Osteoblast (primary cell): ENCODE measurements around the gene CHST11. TPM values are rescaled to one million over a fixed set of nuclear protein-coding genes. Genes with fewer than 3 reads are reported as not detected.

ENCODE experiments used
- DNase-seq: peaks from one replicate; pipeline ENCODE4 v3.0.0; 2011; ENCODE audit warnings: low spot score, mixed read lengths; ENCODE audit not compliant: insufficient read length; ENCODE audit errors: missing footprints
- H2AFZ ChIP-seq: 2 replicates; pipeline ENCODE4 v1.6.0; 2011; ENCODE audit warnings: mild to moderate bottlenecking, low read length
- H3K27ac ChIP-seq: 2 replicates; pipeline ENCODE4 v1.5.1; 2011; ENCODE audit warnings: mild to moderate bottlenecking, low read depth, low read length, moderate library complexity
- H3K27me3 ChIP-seq: 2 replicates; pipeline ENCODE4 v1.6.0; 2012; ENCODE audit warnings: mild to moderate bottlenecking, control low read depth, inconsistent platforms, low read length, moderate library complexity; ENCODE audit not compliant: insufficient read depth
- H3K36me3 ChIP-seq: 2 replicates; pipeline ENCODE4 v1.5.1; 2011; ENCODE audit warnings: mild to moderate bottlenecking, low read length, control low read depth, moderate library complexity; ENCODE audit not compliant: insufficient read depth
- H3K4me1 ChIP-seq: 2 replicates; pipeline ENCODE4 v1.5.1; 2011; ENCODE audit warnings: mild to moderate bottlenecking, low read length, control low read depth, moderate library complexity; ENCODE audit not compliant: insufficient read depth
- H3K4me2 ChIP-seq: 2 replicates; pipeline ENCODE4 v1.6.0; 2011; ENCODE audit warnings: mild to moderate bottlenecking, low read length; ENCODE audit not compliant: insufficient read depth
- H3K4me3 ChIP-seq: fragments of 200-600 bp; sonication (generic); 3 replicates; pipeline ENCODE4 v1.5.1; 2012; ENCODE audit warnings: mild to moderate bottlenecking, low read length, inconsistent platforms; ENCODE audit not compliant: insufficient read depth
- H3K79me2 ChIP-seq: 2 replicates; pipeline ENCODE4 v1.6.0; 2012; ENCODE audit warnings: mild to moderate bottlenecking, low read length, control low read depth, inconsistent platforms; ENCODE audit not compliant: insufficient read depth
- H3K9me3 ChIP-seq: 2 replicates; pipeline ENCODE4 v1.5.1; 2011; ENCODE audit warnings: low read depth, low read length, control low read depth
- H4K20me1 ChIP-seq: 2 replicates; pipeline ENCODE4 v1.6.0; 2012; ENCODE audit warnings: mild to moderate bottlenecking, low read length, control low read depth; ENCODE audit not compliant: insufficient read depth
- CTCF ChIP-seq: IDR thresholded peaks from 2 replicates; pipeline ENCODE4 v1.5.1; 2011; ENCODE audit warnings: mild to moderate bottlenecking, low read depth, low read length, moderate library complexity; ENCODE audit errors: extremely low read depth
- total RNA-seq: library from RNA; depleted of rRNA; stranded (reverse); fragments of >200 nt; gene quantifications from 2 replicates; pipeline ENCODE4 v1.2.3, GENCODE V29; 2012

The CHST11 gene
- total RNA-seq, 1 donor: 24.6 TPM

DNA sequence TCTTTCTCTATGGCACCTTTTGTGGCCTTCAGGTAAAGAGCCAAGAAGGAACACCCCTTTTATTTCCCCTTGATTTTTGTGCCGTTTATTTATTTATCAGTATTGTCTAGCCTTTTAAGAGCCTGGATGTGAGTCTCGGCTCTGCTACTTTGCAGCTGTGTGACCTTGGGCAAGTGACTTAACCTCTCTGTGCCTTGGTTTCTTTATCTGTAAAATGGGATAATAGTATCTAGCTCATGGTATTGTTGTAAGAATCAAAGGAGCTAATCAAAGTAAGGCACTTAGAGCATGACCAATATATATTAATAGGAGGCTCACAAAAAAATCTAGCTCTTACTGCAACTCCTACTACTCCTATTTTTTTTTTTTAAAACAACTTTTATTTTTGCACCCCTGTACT lies 179.7 kb downstream of the CHST11 start:
- no peak overlapping the region for H3K27ac ChIP-seq
- no peak for TF ChIP-seq CTCF
- H4K20me1 ChIP-seq: peaks cover 14% of the 10 kb centered on the region
- H3K36me3 ChIP-seq: no peaks in the 10 kb centered on the region
- DNase-seq: no peak
- H3K27me3 ChIP-seq: no peaks in the 10 kb centered on the region
- H3K4me1 ChIP-seq: peaks cover 10% of the 10 kb centered on the region
- H3K79me2 ChIP-seq: peaks cover 5% of the 10 kb centered on the region
- no peaks in the 10 kb centered on the region for H3K9me3 ChIP-seq
- H2AFZ ChIP-seq: no peak overlapping the region
- H3K4me3 ChIP-seq: no peak overlapping the region
- no peak overlapping the region for H3K4me2 ChIP-seq

- H3K36me3 ChIP-seq: no peaks in the 10 kb centered on the region
- no peaks in the 10 kb centered on the region for H3K27me3 ChIP-seq
- H3K4me3 ChIP-seq: no peak overlapping the region
- peaks cover 5% of the 10 kb centered on the region for H3K4me1 ChIP-seq
- H3K27ac ChIP-seq: no peak overlapping the region
- no peak for TF ChIP-seq CTCF
- H4K20me1 ChIP-seq: peaks cover 14% of the 10 kb centered on the region
- H3K79me2 ChIP-seq: peaks cover 5% of the 10 kb centered on the region
- no peak overlapping the region for H3K4me2 ChIP-seq
- DNase-seq: no peak
- H3K9me3 ChIP-seq: no peaks in the 10 kb centered on the region
- no peak overlapping the region for H2AFZ ChIP-seq
These were observed 180.9 kb downstream of the CHST11 start for GRCh38 chr12:104637604-104638003.

GRCh38 chr12:104638218-104638850 lies 181.6 kb downstream of the CHST11 start:
- Histone ChIP-seq H4K20me1 (peaks cover 14% of the 10 kb centered on the region), H3K4me3 (no peak overlapping the region), H3K9me3 (no peaks in the 10 kb centered on the region), H3K27me3 (no peaks in the 10 kb centered on the region), H3K36me3 (no peaks in the 10 kb centered on the region), H3K27ac (no peak overlapping the region), H3K79me2 (peaks cover 5% of the 10 kb centered on the region), H3K4me2 (no peak overlapping the region), H2AFZ (no peak overlapping the region), H3K4me1 (no peaks in the 10 kb centered on the region)
- TF ChIP-seq CTCF: no peak
- DNase-seq: no peak

DNA sequence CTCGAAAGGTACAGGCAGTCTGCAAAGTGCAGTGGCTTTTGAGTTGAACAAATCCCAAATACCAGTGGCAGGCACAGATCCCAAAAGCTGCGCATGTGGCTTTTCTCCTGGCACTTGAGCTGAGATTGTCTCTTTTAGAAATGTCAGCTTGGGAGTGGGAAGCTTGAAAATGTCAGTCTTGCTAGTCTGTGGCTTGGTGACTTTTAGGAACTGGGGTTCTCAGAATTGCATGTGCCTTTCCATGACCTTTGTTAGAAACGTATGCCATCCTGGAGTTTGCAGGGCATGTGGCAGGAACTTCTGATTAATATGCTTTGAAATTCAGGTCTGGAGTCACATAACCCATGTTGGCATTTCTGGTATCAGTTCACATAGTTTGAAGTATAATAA lies 182.1 kb downstream of the CHST11 start:
- Histone ChIP-seq H4K20me1 (peaks cover 14% of the 10 kb centered on the region), H3K4me3 (no peak overlapping the region), H3K36me3 (no peaks in the 10 kb centered on the region), H3K4me1 (no peaks in the 10 kb centered on the region), H2AFZ (no peak overlapping the region), H3K27ac (no peak overlapping the region), H3K4me2 (no peak overlapping the region), H3K79me2 (peaks cover 5% of the 10 kb centered on the region), H3K27me3 (no peaks in the 10 kb centered on the region), H3K9me3 (no peaks in the 10 kb centered on the region)
- no peak for TF ChIP-seq CTCF
- DNase-seq: no peak
